HCT116 (cell line): ENCODE results near the gene NFKB1. TPM values are rescaled to one million over a fixed set of nuclear protein-coding genes. Genes with fewer than 3 reads are reported as not detected.

Experiments
- ATAC-seq: fragments of 200-7000 bp; cut with Tn5 transposase; 2 replicates; pipeline ENCODE4 v1.9.1; 2020; ENCODE audit warnings: mild to moderate bottlenecking, moderate library complexity
- BruUV-seq: library from RNA; stranded (reverse); fragments of 400-500 nt; replicated peaks from 2 replicates; lab custom pipeline; 2021; lab: Mats Ljungman, UMichigan
- CTCF ChIA-PET: fragments of 300-600 bp; sonication (Branson Sonifier 250); formaldehyde crosslinking; loops from one replicate; lab custom pipeline; 2021; ENCODE audit warnings: antibody characterized with exemption; lab: Charles Lee
- POLR2A ChIA-PET: fragments of 300-600, 350-600 bp; sonication (Branson Sonifier 250); formaldehyde crosslinking; loops from one replicate; lab custom pipeline; 2021; ENCODE audit warnings: antibody characterized with exemption; lab: Charles Lee
- RAD21 ChIA-PET, 2 experiments: fragments of 300-600 bp; sonication (Branson Sonifier 250); formaldehyde crosslinking; loops; one replicate each; lab custom pipeline; 2023; ENCODE audit warnings: low total read pairs in 2 of 2; ENCODE audit not compliant: uncharacterized antibody in 2 of 2, unreplicated experiment in 2 of 2, low non-redundant PET in 1 of 2; lab: Charles Lee
- DNase-seq: peaks from one replicate; pipeline ENCODE4 v3.0.0-alpha.2; 2010; ENCODE audit warnings: low read depth, low spot score
- H2AFZ ChIP-seq: fragments of 200-600 bp; shearing (Covaris generic), sonication (generic); 2 replicates; pipeline ENCODE4 v1.6.1; 2017; ENCODE audit warnings: low read depth, mixed run types, mixed read lengths, antibody characterized with exemption, low read length; ENCODE audit not compliant: poor library complexity, severe bottlenecking
- H3K27ac ChIP-seq: 2 replicates; pipeline ENCODE4 v1.5.1; 2012; ENCODE audit warnings: low read depth, low read length
- H3K27me3 ChIP-seq: fragments of 200-600 bp; sonication (generic); 2 replicates; pipeline ENCODE4 v1.6.1; 2016; ENCODE audit warnings: mixed run types, low read length, mixed read lengths; ENCODE audit not compliant: insufficient read depth
- H3K36me3 ChIP-seq, 2 experiments: fragments of 200-500 bp in 1 of 2; fragments of 200-600 bp in 1 of 2; sonication (Bioruptor generic) in 1 of 2; sonication (generic) in 1 of 2; 2 replicates each; pipeline versions ENCODE4 v1.5.1 to v1.6.1; 2014 to 2016; ENCODE audit warnings: low read length in 2 of 2, inconsistent platforms in 1 of 2, mixed read lengths in 1 of 2, mixed run types in 1 of 2; ENCODE audit not compliant: insufficient read depth in 2 of 2, control insufficient read depth in 1 of 2
- H3K4me1 ChIP-seq, 2 experiments: fragments of 200-600 bp in 1 of 2; sonication (generic) in 1 of 2; 2 replicates each; pipeline versions ENCODE4 v1.5.1 to v1.6.1; 2012 to 2017; ENCODE audit warnings: low read length in 2 of 2, inconsistent platforms in 1 of 2, mild to moderate bottlenecking in 1 of 2, mixed read lengths in 1 of 2, mixed run types in 1 of 2, moderate library complexity in 1 of 2; ENCODE audit not compliant: insufficient read depth in 2 of 2, control insufficient read depth in 1 of 2
- H3K4me2 ChIP-seq: fragments of 200-600 bp; sonication (generic); 2 replicates; pipeline ENCODE4 v1.6.1; 2017; ENCODE audit warnings: mixed run types, low read length, mixed read lengths
- H3K4me3 ChIP-seq, 2 experiments: fragments of 200-600 bp in 1 of 2; sonication (generic) in 1 of 2; replicated peaks in 1 of 2; 2 replicates each; pipeline ENCODE4 v1.5.1; 2011 to 2016; ENCODE audit warnings: low read length in 2 of 2, control low read depth in 1 of 2, low read depth in 1 of 2, mild to moderate bottlenecking in 1 of 2, mixed read lengths in 1 of 2, mixed run types in 1 of 2
- H3K79me2 ChIP-seq: fragments of 200-600 bp; sonication (generic); 2 replicates; pipeline ENCODE4 v1.6.1; 2017; ENCODE audit warnings: mild to moderate bottlenecking, mixed run types, low read length, moderate library complexity, mixed read lengths; ENCODE audit not compliant: insufficient read depth
- H3K9ac ChIP-seq: fragments of 200-600 bp; sonication (generic); 2 replicates; pipeline ENCODE4 v1.6.1; 2016; ENCODE audit warnings: low read length, mixed read lengths
- H3K9me2 ChIP-seq: fragments of 200-600 bp; sonication (generic), shearing (Covaris generic); 2 replicates; pipeline ENCODE4 v1.6.1; 2017; ENCODE audit warnings: mixed run types, mild to moderate bottlenecking, moderate library complexity; ENCODE audit not compliant: insufficient read depth
- H3K9me3 ChIP-seq, 2 experiments: fragments of 200-500 bp in 1 of 2; fragments of 200-600 bp in 1 of 2; sonication (Bioruptor generic) in 1 of 2; sonication (generic) in 1 of 2; 2 replicates each; pipeline ENCODE4 v1.6.1; 2014 to 2017; ENCODE audit warnings: low read length in 2 of 2, mixed read lengths in 2 of 2, inconsistent platforms in 1 of 2, low read depth in 1 of 2, mild to moderate bottlenecking in 1 of 2, mixed run types in 1 of 2, moderate library complexity in 1 of 2; ENCODE audit not compliant: control insufficient read depth in 1 of 2, insufficient read depth in 1 of 2
- H4K20me1 ChIP-seq: fragments of 200-600 bp; sonication (generic), shearing (Covaris generic); 2 replicates; pipeline ENCODE4 v1.6.1; 2017; ENCODE audit warnings: mixed run types, mild to moderate bottlenecking, moderate library complexity; ENCODE audit not compliant: insufficient read depth
- CEBPB ChIP-seq: IDR thresholded peaks from 2 replicates; pipeline ENCODE4 v1.6.1; 2012; ENCODE audit warnings: low read depth
- EGR1 ChIP-seq: IDR thresholded peaks from 2 replicates; pipeline ENCODE4 v1.6.1; 2012; ENCODE audit warnings: low read depth
- ELF1 ChIP-seq: IDR thresholded peaks from 2 replicates; pipeline ENCODE4 v1.6.1; 2012; ENCODE audit warnings: low read depth, borderline replicate concordance
- EZH2phosphoT487 ChIP-seq: fragments of 200-600 bp; IDR thresholded peaks from 2 replicates; pipeline ENCODE4 v1.6.1; 2018; ENCODE audit warnings: antibody characterized with exemption, borderline replicate concordance
- FOSL1 ChIP-seq: IDR thresholded peaks from 2 replicates; pipeline ENCODE4 v1.6.1; 2012; ENCODE audit warnings: low read depth
- JUND ChIP-seq: IDR thresholded peaks from 2 replicates; pipeline ENCODE4 v1.6.1; 2012
- POLR2AphosphoS5 ChIP-seq: IDR thresholded peaks from 2 replicates; pipeline ENCODE4 v1.6.1; 2011; ENCODE audit warnings: mild to moderate bottlenecking, low read depth, low read length, moderate library complexity
- RAD21 ChIP-seq: IDR thresholded peaks from 2 replicates; pipeline ENCODE4 v1.6.1; 2012; ENCODE audit warnings: low read depth, mild to moderate bottlenecking
- SIN3A ChIP-seq: IDR thresholded peaks from 2 replicates; pipeline ENCODE4 v1.6.1; 2012; ENCODE audit warnings: low read depth
- SP1 ChIP-seq: IDR thresholded peaks from 2 replicates; pipeline ENCODE4 v1.6.1; 2012; ENCODE audit warnings: low read depth
- SRF ChIP-seq: IDR thresholded peaks from 2 replicates; pipeline ENCODE4 v1.6.1; 2012; ENCODE audit warnings: low read depth
- YY1 ChIP-seq: IDR thresholded peaks from 2 replicates; pipeline ENCODE4 v1.6.1; 2011; ENCODE audit warnings: low read length, low read depth, moderate library complexity, mild to moderate bottlenecking; ENCODE audit not compliant: insufficient replicate concordance; ENCODE audit errors: extremely low read depth
- ZFX ChIP-seq: fragments of 450-650 bp; IDR thresholded peaks from 2 replicates; pipeline ENCODE4 v1.6.1; 2017
- intact Hi-C: fragments of 100-400 bp; cut with micrococcal nuclease; formaldehyde crosslinking; loops from 2 replicates; pipeline ENCODE4 v1.10.0; 2022
- total RNA-seq: library from RNA; stranded (reverse); gene quantifications from one replicate; pipeline ENCODE4 v1.2.1, GENCODE V29; 2021; ENCODE audit not compliant: unreplicated experiment
- TF ChIP-seq, protein P1 (sequence below): IDR thresholded peaks from 2 replicates; pipeline ENCODE4 v1.6.1; 2012; ENCODE audit warnings: low read depth
- TF ChIP-seq, protein P2 (sequence below): IDR thresholded peaks from 2 replicates; pipeline ENCODE4 v1.6.1; 2012
- TF ChIP-seq, protein P3 (sequence below), 3 experiments: fragments of 200-600 bp in 1 of 3; sonication (generic) in 1 of 3; IDR thresholded peaks in 2 of 3; conservative IDR thresholded peaks in 1 of 3; 2 replicates each; pipeline ENCODE4 v1.5.1; 2012 to 2017; ENCODE audit warnings: low read depth in 2 of 3, low read length in 2 of 3, antibody characterized with exemption in 1 of 3, borderline replicate concordance in 1 of 3, control low read depth in 1 of 3, mild to moderate bottlenecking in 1 of 3, mixed read lengths in 1 of 3, mixed run types in 1 of 3, moderate library complexity in 1 of 3; ENCODE audit not compliant: insufficient read depth in 1 of 3
- TF ChIP-seq, protein P4 (sequence below): IDR thresholded peaks from 2 replicates; pipeline ENCODE4 v1.6.1; 2011; ENCODE audit warnings: mild to moderate bottlenecking, low read length, moderate library complexity; ENCODE audit not compliant: insufficient replicate concordance; ENCODE audit errors: extremely low read depth

Gene NFKB1
- total RNA-seq, 1 experiment from 2014 or later, result 29.4 TPM

DNA sequence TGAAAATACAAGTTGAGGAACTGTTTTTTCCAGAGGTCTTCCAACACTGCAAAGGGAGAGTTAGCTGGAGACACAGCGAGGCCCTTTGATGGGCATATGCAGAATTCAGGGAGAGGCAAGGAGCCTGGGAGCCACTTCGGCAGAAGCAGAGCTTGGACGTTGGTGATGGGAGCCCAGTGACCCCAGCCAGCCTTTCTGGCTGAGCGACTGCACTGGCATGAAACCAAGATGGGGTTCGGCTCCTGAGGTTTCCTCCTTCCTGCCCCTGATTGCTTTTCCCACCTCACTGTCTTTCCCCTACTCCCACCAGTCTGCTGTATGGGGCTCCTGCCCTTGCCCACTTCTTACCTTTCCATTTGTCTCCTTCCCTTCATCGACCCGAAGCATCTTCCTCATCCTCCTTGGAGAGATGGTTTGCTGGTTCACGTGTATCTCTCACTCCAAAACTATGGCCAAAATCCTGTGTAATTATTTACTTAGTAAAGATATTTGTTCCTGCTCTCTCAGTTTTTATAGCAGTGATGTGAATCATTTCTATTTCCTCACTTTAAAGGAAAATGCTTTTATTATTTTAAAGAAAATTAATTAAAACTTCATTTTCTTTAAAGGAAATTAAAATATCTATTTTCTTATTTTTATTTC is 100.5 kb downstream of the NFKB1 start:
- ChIA-PET CTCF (no interaction called here), POLR2A (no interaction called here), RAD21 (no interaction called here)
- peaks cover 2 to 10% of the 10 kb centered on the region in 2 experiments; a peak in 3 of 4 replicates for H3K36me3 ChIP-seq
- H3K9me3 ChIP-seq, result no peaks in the 10 kb centered on the region
- H4K20me1 ChIP-seq, result no peaks in the 10 kb centered on the region
- no peak for ATAC-seq
- H3K4me1 ChIP-seq, result no peaks in the 10 kb centered on the region
- H3K27me3 ChIP-seq, result no peaks in the 10 kb centered on the region
- no peak for TF ChIP-seq JUND
- no peak for TF ChIP-seq SRF
- no peak for TF ChIP-seq RAD21
- TF ChIP-seq EGR1, result no peak
- no peak for TF ChIP-seq ZFX
- TF ChIP-seq FOSL1, result no peak
- TF ChIP-seq, protein P1, sequence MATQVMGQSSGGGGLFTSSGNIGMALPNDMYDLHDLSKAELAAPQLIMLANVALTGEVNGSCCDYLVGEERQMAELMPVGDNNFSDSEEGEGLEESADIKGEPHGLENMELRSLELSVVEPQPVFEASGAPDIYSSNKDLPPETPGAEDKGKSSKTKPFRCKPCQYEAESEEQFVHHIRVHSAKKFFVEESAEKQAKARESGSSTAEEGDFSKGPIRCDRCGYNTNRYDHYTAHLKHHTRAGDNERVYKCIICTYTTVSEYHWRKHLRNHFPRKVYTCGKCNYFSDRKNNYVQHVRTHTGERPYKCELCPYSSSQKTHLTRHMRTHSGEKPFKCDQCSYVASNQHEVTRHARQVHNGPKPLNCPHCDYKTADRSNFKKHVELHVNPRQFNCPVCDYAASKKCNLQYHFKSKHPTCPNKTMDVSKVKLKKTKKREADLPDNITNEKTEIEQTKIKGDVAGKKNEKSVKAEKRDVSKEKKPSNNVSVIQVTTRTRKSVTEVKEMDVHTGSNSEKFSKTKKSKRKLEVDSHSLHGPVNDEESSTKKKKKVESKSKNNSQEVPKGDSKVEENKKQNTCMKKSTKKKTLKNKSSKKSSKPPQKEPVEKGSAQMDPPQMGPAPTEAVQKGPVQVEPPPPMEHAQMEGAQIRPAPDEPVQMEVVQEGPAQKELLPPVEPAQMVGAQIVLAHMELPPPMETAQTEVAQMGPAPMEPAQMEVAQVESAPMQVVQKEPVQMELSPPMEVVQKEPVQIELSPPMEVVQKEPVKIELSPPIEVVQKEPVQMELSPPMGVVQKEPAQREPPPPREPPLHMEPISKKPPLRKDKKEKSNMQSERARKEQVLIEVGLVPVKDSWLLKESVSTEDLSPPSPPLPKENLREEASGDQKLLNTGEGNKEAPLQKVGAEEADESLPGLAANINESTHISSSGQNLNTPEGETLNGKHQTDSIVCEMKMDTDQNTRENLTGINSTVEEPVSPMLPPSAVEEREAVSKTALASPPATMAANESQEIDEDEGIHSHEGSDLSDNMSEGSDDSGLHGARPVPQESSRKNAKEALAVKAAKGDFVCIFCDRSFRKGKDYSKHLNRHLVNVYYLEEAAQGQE, result no peak
- TF ChIP-seq EZH2phosphoT487, result no peak
- TF ChIP-seq, protein P2, sequence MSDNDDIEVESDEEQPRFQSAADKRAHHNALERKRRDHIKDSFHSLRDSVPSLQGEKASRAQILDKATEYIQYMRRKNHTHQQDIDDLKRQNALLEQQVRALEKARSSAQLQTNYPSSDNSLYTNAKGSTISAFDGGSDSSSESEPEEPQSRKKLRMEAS, result no peak
- no peak for TF ChIP-seq POLR2AphosphoS5
- no peak for TF ChIP-seq CEBPB
- TF ChIP-seq, protein P3, sequence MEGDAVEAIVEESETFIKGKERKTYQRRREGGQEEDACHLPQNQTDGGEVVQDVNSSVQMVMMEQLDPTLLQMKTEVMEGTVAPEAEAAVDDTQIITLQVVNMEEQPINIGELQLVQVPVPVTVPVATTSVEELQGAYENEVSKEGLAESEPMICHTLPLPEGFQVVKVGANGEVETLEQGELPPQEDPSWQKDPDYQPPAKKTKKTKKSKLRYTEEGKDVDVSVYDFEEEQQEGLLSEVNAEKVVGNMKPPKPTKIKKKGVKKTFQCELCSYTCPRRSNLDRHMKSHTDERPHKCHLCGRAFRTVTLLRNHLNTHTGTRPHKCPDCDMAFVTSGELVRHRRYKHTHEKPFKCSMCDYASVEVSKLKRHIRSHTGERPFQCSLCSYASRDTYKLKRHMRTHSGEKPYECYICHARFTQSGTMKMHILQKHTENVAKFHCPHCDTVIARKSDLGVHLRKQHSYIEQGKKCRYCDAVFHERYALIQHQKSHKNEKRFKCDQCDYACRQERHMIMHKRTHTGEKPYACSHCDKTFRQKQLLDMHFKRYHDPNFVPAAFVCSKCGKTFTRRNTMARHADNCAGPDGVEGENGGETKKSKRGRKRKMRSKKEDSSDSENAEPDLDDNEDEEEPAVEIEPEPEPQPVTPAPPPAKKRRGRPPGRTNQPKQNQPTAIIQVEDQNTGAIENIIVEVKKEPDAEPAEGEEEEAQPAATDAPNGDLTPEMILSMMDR (IDR thresholded peaks at IDR 0.05 in 2 of 3, conservative IDR thresholded peaks at IDR 0.05 in 1 of 3; ENCODE audit: borderline replicate concordance in 1 of 3, insufficient read depth in 1 of 3, low read depth in 2 of 3, low read length in 2 of 3), result no peak
- no peak for TF ChIP-seq YY1
- no peak for TF ChIP-seq SIN3A
- TF ChIP-seq, protein P4, sequence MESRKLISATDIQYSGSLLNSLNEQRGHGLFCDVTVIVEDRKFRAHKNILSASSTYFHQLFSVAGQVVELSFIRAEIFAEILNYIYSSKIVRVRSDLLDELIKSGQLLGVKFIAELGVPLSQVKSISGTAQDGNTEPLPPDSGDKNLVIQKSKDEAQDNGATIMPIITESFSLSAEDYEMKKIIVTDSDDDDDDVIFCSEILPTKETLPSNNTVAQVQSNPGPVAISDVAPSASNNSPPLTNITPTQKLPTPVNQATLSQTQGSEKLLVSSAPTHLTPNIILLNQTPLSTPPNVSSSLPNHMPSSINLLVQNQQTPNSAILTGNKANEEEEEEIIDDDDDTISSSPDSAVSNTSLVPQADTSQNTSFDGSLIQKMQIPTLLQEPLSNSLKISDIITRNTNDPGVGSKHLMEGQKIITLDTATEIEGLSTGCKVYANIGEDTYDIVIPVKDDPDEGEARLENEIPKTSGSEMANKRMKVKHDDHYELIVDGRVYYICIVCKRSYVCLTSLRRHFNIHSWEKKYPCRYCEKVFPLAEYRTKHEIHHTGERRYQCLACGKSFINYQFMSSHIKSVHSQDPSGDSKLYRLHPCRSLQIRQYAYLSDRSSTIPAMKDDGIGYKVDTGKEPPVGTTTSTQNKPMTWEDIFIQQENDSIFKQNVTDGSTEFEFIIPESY, result no peak
- TF ChIP-seq SP1, result no peak
- TF ChIP-seq ELF1, result no peak
- no peak overlapping the region for H3K27ac ChIP-seq
- no peak overlapping the region for H2AFZ ChIP-seq
- DNase-seq, result no peak
- no peaks in the 10 kb centered on the region for H3K79me2 ChIP-seq
- no peak overlapping the region for H3K4me3 ChIP-seq
- no TSS peak for BruUV-seq
- intact Hi-C loops, result no loop called here
- H3K4me2 ChIP-seq, result no peak overlapping the region
- no peaks in the 10 kb centered on the region for H3K9me2 ChIP-seq
- no peak overlapping the region for H3K9ac ChIP-seq
